GM18502 (cell line): Measurements from ENCODE around the gene KATNB1.
"Not testable (repeated sequence)": the region's sequence is repeated elsewhere in the genome, so short reads cannot be mapped to it uniquely, and the experiment has no call there.

Source experiments
- ATAC-seq: cut with Tn5 transposase; IDR thresholded peaks from one replicate; pipeline ENCODE4 v1.9.1; 2021; ENCODE audit warnings: mild to moderate bottlenecking; ENCODE audit not compliant: unreplicated experiment, poor library complexity

Gene KATNB1

DNA sequence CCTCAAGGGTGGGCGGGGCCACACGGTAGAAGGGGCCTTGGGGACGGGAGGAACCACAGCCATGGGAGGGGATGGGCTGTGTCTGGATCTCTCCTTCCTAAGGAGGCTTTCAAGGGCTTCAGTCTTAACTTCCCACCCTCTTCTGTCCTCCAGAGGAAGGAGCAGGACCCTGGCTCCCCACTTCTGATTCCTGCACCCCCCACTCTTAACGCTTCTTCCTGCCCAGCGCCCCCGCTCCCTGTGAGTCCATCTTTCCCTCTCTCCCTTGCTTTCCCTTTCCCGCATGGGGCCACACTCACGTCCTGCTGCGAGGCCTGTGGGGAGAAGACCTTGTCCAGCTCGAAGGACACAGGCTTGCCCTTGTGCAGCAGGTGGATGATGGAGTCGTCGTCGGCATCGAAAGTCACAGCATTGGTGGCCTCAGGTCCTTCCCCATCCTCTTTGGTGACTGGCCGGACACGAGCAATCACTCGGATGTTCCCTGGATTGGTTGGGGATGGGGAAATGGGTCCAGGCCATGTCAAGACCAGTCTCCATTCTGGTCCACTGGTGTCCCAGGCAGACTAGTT lies 29.7 kb downstream of the KATNB1 start:
- ATAC-seq: no peak

DNA sequence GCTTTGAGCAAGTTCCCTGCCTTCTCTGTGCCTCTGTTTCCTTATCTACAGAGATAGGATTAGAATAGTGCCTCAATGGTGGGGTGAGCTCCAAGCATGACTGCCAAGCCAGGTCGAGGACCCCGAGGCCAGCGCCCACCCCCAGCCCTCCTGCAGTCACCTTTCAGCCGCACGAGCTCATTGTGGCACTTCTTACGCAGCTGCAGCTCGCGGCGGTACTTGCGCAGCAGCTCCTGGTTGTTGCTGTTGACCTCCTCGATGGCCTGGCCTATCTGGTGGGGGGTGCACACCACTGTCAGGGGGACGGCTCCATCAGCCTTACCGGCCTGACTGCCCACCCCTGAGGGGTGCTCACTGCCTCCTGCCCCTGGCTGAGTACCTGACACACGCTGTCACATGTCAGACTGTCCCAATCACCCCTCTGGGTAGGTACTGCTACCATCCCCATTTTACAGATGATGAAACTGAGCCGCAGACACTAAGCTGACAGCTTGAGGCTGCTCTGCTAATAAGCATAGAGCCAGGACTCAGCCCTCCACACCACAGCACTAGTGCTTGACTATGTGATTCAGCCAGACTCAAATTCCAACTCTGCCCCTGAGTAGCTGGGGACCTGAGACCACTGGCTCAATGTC lies 31.3 kb downstream of the KATNB1 start:
- ATAC-seq: no peak

DNA sequence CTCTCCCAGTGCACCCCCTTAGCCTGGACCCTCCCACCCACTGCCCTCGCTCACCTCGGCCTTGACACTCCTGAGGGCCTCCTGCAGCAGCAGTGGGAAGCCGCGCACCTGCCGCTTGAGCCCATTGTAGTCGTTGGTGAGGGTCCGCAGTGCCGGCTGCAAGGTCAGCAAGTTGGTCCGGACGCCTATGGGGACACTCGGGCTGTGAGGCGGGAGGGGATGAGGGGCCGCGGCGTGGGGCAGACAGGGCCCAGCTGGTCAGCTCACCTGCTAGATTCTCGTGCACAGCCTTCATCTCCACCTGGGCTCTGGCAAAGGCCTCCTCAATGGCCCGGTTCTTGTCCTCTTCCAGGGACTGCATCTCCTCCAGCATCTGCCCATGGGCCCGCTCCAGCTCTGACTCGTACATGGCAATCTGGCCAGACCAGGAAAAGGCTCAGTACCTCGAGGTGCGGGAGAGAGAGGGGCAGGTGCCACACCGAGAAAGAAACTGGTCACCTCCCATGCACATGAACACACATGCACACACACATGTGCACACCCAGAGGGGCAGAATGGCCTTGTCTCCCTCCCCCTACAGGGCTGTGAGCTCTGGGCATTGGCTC lies 34.1 kb downstream of the KATNB1 start:
- ATAC-seq: no peak

DNA sequence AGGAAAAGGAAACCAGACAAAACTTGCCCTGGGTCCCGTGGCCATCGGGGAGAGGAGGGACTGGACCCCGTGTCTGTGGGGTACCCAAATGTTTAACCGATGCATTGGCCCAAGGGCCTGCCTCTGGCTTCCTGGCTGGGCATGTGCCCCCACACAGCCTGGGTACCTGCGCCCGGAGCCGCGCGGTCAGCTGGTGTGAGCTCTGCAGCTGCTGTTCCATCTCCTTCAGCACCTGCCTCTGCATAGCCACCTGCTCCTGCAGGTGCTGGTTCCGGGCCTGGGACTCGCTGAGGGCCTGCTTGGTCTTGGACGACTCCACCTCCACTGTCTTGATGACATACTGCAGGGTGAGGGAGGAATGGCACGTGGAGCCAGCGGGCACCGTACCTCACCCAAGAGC lies 34.8 kb downstream of the KATNB1 start:
- no peak for ATAC-seq

DNA sequence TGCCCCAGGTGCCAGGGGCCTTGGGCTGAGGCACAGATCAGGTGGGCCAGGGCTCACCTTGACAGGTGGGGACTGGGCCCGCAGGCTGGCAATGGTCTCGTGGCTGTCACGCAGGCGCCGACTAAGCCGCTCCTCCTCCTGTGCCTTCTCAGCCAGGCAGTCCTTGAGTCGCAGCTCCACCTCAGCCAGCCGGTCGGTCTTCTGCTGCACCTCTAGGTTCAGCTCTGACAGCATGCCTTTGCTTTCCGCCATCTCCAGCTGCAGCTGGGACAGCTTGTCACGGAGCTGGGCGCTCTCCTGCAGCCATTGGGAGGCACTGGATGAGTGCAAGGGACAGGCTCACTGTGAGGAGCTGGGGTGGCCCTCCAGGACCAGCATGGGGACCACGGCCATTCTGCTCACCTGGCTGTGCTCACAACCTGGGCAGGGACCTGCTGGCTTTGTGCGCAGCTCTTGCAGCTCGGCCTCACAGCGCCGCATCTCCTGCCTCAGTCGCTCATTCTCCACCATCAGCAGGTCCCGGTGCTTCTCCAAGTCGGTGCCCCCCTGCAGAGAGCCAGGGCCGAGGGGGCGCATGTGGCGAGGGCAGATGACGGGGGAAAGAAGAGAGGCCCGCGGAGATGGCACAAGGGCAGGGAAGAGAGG lies 35.7 kb downstream of the KATNB1 start:
- no peak for ATAC-seq

DNA sequence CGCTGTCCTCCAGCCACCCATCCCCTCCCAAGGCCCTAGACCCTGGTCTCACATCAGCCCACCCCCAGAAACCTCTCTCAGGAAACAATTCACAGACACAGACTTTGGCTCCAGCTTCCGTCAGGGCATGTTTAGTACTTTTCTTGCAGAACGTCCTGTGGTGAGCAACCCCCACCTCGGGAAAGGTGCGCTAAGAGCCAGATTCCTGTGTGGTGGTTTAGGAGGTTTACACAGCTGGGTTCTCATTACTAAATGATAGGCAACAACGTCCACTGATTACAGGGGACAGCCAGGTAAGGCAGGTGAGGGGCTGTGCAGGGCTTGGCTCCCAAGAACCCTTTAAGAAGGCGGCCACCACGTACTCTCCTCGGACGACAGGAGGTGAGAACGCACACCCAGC lies 37.4 kb downstream of the KATNB1 start:
- ATAC-seq: no peak

DNA sequence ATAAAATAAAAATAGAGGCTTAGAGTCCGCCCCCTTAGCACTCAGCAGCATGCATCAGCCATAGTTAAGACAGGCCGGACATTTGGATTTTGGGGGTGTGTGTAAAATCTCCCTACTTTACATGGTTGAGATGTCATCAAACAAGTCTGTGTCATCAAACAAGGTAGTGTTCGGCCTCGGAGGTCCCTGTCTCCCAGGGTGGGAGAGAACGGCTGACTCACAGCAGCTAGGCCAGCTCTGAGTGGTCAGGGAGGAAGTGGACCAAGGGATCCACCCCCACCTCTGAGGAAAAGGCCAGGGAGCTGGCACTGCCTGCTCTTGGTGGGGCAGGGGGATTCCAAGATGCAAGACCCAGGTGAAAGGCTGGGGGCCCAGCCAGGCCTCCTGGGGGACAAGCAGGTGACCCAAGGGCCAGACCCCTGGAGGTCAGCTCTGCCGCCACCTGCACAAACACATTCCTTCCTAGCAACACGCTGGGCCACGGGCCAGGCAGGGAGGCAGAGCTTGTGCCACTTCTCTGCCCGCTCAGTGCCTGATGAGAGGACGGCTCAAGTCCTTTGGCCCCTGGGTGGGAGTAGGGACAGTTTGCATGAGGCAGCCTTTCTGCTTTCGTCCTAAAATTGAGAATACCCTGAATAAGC lies 38.2 kb downstream of the KATNB1 start:
- no peak for ATAC-seq

DNA sequence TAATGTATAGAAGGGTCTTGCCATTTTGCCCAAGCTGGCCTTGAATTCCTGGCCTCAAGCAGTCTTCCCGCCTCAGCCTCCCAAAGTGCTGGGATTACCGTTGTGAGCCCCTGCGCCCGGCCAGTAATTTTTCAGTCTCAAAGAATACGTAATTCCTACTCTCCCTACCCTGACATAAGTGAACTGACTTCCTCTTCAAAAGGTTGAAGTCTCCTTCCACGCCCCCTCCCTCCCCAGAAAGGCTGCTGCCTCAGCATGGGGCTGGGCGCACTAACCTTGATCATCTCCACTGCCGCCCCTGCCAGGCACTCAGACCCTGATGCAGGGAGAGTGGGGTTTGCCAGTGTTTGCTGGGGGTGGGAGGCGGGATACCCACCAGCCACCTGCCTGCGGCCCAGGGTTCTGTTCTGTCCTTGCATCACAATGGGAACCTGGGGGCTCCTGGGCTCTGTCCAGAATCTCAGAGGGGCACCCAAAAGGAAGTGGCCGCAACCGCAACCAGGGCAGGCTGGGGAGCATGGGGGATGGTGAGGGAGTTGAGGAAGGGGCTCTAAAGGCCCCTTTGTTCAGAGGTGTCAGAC lies 39.2 kb downstream of the KATNB1 start:
- no peak for ATAC-seq

DNA sequence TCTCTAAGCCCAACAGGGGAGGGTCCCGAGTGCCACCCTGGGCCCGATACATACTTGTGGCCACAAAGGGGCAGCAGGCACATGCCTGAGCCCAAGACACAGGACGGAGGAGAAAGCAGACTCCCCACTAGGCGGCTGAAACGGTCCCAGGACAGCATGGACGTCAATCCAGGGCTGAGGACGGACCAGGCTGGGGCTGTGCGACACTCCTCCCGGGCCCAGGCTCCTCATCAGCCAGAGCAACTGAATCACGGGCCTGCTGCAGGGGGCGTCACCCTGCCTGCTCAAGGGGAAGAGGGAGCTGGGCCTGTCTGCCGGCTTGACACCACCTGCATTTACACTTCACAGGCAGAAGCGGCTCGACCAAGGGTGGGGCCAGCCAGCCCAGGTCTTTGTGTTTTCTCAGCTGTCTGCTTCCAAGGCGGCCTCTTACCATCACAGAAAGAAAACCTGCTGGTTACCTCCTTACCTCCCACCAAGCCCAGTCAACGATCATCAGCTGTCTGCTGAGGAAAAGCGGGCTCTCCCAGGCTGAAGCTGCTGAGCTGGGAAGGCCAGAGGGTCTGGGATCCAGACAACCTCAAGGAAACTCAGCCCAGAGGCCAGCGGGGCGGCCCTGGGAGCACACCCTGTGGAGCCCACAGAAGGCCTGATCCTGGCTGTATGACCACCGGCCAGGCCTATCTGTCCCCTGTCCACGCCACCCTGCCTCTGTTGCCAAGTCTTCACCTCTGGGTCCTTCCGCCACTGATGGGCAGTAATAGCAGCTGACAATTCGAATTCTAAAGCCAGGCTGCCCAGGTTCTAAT lies 40.3 kb downstream of the KATNB1 start:
- no peak for ATAC-seq

DNA sequence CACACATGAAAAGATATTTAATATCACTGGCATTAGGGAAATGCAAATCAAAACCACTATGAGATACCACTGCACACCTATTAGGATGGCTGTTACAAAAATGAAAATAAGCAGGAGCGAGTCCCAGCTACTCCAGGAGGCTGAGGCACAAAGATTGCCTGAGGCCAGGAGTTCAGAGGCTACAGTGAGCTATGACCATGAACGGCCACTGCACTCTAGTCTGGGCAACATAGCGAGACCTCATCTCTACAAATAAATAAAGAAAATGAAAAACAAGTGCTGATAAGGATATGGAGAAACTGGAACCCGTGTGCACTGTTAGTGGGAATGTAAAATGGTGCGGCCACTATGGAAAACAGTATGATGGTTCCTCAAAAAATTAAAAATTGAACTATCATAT lies 43.1 kb downstream of the KATNB1 start:
- no peak for ATAC-seq

DNA sequence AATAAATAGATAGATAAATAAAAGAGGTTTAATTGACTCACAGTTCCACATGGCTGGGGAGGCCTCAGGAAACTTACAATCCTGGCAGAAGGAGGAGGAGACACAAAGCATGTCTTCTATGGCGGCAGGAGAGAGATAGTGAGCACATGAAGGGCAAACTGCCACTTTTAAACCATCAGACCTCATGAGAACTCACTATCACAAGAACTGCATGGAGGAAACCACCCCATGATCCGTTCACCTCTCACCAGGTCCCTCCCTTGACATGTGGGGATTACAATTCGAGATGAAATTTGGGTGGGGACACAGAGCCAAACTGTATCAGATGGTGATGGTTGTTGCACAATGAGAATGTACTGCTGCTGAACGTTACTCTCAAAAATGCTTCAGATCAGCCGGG lies 44.3 kb downstream of the KATNB1 start:
- not testable (repeated sequence) for ATAC-seq

DNA sequence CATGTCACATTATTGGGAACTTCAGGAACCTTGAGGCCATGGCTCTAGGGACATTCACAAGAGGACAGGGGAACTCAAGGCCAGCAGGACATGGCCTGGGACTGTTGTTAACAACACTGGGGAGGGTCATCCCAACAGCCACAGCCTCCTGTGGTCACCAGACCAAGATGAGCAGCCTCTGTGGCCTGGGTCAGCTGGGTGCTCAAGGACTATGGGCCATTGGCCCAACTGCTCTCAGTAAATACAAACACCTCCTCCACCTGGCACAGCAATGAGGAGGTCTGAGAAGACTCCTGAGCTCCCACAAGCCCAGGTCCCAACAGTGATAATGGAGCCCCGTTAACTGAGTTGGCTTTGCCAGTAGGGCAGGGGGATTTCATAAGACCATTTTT lies 45.8 kb downstream of the KATNB1 start:
- ATAC-seq: no peak

DNA sequence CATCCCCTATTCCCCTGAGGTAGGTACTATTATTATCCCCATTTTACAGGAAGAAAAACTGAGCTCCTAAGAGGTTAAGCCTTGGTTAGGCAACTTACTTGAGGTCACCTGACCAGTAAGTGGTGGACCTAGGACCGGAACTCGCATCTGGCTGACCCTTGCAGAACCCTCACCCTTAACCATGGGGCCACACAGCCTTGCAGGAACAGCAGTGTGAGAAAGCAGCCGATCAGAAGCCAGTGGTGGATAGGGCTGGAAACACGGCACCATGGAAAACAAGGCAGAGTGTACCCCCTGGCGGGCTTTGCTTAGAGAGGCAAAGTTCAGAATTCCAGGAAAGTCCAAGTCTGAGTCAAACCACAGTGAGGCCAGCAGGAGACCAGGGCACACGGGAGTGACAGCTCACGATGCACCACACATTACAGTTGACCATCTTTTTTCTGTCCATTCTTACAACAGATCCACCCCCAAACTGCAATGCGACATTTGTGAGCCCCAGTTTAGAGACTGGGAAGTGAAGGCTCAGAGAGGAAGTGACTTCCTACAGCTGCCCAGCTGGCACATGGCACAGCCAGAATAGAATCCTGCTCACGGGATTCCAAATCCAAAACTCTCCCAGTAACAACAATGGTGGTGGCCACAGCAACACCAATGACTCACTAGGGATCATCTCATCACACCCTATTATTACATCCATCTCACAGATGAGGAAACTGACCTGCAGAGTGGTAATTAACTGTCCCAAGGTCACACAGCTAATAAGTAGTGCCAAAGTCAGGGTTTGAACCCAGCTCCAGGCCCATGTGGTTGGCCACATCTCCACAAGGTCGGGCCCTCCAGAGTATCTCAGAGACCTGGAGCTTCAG lies 46.4 kb downstream of the KATNB1 start:
- ATAC-seq: no peak

DNA sequence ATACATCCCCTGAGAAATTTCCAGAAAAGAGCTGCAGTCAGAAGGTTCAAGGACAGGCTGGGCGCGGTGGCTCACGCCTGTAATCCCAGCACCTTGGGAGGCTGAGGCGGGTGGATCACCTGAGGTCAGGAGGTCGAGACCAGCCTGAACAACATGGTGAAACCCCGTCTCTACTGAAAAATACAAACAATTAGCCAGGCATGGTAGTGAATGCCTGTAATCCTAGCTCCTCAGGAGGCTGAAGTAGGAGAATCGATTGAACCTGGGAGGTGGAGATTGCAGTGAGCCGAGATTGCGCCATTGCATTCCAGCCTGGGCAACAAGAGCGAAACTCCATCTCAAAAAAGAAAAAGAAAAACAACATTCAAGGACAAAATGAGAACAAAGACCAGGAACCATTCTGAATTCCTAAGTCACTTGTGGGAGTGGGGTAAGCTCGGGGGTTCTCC lies 47.1 kb downstream of the KATNB1 start:
- ATAC-seq: not testable (repeated sequence)

DNA sequence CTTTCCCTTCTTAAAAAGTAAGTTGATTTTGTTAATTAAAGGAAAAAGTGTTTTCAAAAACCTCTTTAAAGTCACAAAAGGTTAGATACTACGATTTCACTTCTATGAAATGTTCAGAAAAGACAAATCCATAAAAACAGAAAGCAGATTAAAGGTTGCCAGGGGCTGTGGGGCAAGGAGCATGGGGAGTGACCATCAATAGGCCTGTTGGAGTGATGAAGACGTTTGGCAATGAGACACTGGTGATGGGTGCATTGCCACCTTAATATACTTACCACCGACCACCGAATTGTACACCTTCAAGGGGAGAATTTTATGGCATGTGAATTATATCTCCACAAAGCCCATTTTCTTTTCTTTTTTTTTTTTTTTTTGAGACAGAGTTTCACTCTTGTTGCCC lies 47.5 kb downstream of the KATNB1 start:
- ATAC-seq: no peak

DNA sequence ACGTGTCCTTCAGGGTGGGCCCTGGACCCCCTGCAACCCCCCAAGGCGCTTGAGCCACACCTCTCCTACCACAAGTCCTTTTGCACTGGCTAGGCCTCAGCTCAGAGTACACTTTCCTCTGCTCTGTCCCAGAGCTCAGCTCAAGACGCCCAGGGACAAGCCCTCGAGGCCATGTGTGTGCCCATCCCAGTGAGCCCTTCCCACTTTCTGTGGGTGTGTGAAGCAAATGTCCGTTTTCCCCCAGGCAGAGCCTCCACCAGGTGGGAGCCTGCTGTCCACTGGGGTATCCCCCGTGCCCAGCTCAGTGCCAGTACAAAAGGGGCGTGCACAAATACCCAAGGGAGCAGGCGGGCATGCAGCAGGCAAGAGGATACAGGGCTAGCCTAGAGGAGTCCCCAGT lies 48.3 kb downstream of the KATNB1 start:
- no peak for ATAC-seq

DNA sequence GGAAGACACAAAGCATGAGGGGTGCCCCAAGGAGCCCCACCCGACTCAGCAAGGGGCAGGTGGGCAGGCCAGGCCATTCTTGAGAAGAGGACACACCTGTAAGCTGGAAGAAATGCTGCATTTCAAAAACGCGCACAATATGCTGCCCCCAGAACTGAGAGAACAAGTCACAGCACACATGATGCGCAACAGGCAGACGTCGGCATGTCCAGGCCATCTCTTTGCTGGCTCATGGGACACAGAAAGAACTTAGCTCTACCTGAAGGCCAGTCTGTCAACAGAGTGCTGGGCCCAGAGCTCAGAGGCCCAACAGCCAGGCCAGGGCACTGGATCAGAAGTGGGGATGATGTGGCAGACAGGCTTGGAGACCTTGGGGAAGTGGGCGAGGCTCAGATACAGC lies 48.8 kb downstream of the KATNB1 start:
- no peak for ATAC-seq

DNA sequence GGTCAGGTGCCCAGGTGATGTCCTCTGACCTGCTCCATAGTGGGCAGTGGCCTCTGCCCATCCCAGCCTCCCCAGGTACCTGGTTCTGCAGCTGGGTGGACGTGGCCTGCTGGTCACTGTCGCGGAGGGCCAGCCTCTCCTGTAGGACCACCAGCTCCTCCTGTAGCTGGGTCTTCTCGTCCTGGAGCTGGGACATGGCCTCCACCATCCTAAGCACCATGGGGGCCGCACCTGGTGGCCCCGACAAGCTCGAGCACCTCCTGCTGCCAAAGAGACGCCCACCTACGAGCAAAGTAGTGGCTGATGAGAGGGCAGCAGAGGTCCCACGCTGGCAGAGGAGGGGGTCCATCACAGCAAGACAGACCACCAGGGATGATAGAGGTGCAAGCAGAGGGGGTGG lies 49.8 kb downstream of the KATNB1 start:
- ATAC-seq: no peak

DNA sequence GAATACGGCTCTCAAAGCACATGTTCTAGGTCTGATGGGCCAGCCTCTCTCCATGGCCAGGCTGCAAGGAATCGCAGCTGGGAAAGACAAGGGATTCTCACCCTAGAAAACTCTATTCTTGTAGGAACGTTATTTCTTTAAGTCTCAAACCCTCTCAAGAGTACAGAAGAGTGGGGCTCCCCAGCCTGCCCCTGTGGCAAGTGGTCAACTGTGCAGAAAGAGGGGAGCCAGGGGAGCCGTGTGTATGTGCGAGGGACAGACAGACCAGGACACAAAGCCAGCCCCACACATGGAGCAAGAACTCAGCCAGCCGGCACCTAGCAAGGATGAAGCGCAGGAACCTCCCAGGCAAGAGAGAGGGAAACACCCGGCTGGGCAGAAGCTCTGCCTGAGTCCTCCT lies 50.4 kb downstream of the KATNB1 start:
- no peak for ATAC-seq
